ENCODE data around the gene C1orf116.

DNA sequence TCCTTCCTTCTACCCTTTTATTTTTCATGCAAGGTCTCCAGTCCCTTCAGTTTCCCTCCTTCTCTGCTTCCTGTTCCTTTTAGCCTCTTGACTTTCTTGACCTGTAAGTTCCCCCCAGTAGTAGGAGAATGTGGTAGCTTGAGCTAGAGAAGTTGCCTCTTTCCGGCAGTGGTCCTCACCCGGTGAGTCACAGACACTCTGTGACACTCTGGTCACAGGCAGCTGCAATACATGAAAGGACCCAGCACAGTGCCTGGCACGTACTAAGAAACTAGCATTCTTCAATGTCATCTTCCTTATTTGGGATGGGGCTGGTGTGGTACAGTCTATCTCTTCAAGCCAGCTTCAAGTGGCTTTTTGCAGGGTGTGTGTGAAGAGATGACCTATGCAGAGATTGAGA, 36.5 kb upstream of the C1orf116 start:
- no peak for TF ChIP-seq EZH2 (IDR thresholded peaks at IDR 0.05; ENCODE audit: borderline replicate concordance, low read length)
- TF ChIP-seq, protein P1, sequence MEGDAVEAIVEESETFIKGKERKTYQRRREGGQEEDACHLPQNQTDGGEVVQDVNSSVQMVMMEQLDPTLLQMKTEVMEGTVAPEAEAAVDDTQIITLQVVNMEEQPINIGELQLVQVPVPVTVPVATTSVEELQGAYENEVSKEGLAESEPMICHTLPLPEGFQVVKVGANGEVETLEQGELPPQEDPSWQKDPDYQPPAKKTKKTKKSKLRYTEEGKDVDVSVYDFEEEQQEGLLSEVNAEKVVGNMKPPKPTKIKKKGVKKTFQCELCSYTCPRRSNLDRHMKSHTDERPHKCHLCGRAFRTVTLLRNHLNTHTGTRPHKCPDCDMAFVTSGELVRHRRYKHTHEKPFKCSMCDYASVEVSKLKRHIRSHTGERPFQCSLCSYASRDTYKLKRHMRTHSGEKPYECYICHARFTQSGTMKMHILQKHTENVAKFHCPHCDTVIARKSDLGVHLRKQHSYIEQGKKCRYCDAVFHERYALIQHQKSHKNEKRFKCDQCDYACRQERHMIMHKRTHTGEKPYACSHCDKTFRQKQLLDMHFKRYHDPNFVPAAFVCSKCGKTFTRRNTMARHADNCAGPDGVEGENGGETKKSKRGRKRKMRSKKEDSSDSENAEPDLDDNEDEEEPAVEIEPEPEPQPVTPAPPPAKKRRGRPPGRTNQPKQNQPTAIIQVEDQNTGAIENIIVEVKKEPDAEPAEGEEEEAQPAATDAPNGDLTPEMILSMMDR (conservative IDR thresholded peaks at IDR 0.05 in 1 of 2, IDR thresholded peaks at IDR 0.05 in 1 of 2; ENCODE audit: extremely low read depth in 1 of 2, insufficient read depth in 1 of 2, low read depth in 1 of 2, low read length in 2 of 2) = no peak

Measured in mammary epithelial cell (primary cell).